ENCODE data around the gene DDX25. TPM values are rescaled to one million over a fixed set of nuclear protein-coding genes. Genes with fewer than 3 reads are reported as not detected.

Gene DDX25
- total and polyA plus RNA-seq, 2 of the 8 experiments (the other 6 are each of a cell fraction or from before 2014, with no cell fraction given): 17.6 to 17.9 TPM

DNA sequence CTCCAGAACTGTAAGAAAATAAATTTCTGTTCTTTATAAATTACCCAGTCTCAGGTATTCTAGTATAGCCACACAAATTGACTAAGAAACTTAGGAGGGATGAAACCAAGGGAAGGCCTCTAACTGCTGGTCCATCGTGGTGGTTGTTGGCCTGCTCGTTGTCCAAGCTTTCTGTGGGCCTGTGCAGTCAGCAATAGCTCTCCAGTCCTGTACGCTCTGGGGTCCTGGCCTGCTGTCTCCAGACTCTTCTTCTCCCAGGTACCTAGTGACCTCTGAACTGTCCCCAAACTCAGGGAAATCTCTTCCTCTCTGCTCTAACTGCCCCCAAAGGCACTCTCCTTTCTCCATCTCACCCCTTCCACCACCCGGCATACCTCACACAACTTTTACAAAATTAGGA lies 35.8 kb downstream of the DDX25 start:
- no peak overlapping the region for H3K4me2 ChIP-seq (ENCODE audit: insufficient read depth in 1 of 2, low read depth in 2 of 2, low read length in 2 of 2)
- H3K18ac ChIP-seq (ENCODE audit: extremely low read depth, low read length): no peak overlapping the region
- H3K36me3 ChIP-seq (ENCODE audit: control insufficient read depth in 2 of 4, insufficient read depth in 4 of 4, low read length in 3 of 4): no peaks in the 10 kb centered on the region
- ChIA-PET CTCF (ENCODE audit: partially characterized antibody) (interaction anchor here (0.6 to 8.2 kb wide), 16 partner anchors 9 to 450 kb away, joined by 3 to 76 read pairs (median 5); no protein-coding TSS in a partner anchor), POLR2A (ENCODE audit: partially characterized antibody) (no interaction called here)
- no peak overlapping the region for H3K4ac ChIP-seq (replicated peaks; ENCODE audit: insufficient read length, low read depth, low read length)
- no peak overlapping the region for H2BK5ac ChIP-seq (ENCODE audit: low read depth, low read length)
- no peak overlapping the region for H2AFZ ChIP-seq (ENCODE audit: low read length)
- no peak overlapping the region for H4K8ac ChIP-seq (ENCODE audit: extremely low read depth, insufficient read depth, low read length)
- no peaks in the 10 kb centered on the region for H3K9me3 ChIP-seq (ENCODE audit: insufficient read depth in 2 of 2, low read depth in 1 of 2, low read length in 1 of 2)
- no peak overlapping the region for H3K27ac ChIP-seq (ENCODE audit: low read depth, low read length)
- TF ChIP-seq HDAC6 (IDR thresholded peaks at IDR 0.05; ENCODE audit: low read depth, low read length) (no peak), POLR2A (IDR thresholded peaks at IDR 0.05; ENCODE audit: control extremely low read depth in 1 of 2, low read depth in 2 of 2, low read length in 2 of 2) (no peak), SIX5 (IDR thresholded peaks at IDR 0.05; ENCODE audit: low read depth, low read length) (no peak), KDM4A (IDR thresholded peaks at IDR 0.05; ENCODE audit: low read depth, low read length, severe bottlenecking) (no peak), EP300 (IDR thresholded peaks at IDR 0.05; ENCODE audit: borderline replicate concordance in 1 of 2, low read depth in 2 of 2, low read length in 2 of 2) (no peak), TAF7 (optimal IDR thresholded peaks at IDR 0.05; ENCODE audit: borderline replicate concordance, low read depth, low read length) (no peak), RXRA (IDR thresholded peaks at IDR 0.05; ENCODE audit: insufficient read depth, low read depth, low read length) (no peak), CHD2 (IDR thresholded peaks at IDR 0.05; ENCODE audit: low read length) (no peak)
- TF ChIP-seq, protein P1, sequence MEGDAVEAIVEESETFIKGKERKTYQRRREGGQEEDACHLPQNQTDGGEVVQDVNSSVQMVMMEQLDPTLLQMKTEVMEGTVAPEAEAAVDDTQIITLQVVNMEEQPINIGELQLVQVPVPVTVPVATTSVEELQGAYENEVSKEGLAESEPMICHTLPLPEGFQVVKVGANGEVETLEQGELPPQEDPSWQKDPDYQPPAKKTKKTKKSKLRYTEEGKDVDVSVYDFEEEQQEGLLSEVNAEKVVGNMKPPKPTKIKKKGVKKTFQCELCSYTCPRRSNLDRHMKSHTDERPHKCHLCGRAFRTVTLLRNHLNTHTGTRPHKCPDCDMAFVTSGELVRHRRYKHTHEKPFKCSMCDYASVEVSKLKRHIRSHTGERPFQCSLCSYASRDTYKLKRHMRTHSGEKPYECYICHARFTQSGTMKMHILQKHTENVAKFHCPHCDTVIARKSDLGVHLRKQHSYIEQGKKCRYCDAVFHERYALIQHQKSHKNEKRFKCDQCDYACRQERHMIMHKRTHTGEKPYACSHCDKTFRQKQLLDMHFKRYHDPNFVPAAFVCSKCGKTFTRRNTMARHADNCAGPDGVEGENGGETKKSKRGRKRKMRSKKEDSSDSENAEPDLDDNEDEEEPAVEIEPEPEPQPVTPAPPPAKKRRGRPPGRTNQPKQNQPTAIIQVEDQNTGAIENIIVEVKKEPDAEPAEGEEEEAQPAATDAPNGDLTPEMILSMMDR (IDR thresholded peaks at IDR 0.05; ENCODE audit: control extremely low read depth in 1 of 3, insufficient read depth in 1 of 3, low read depth in 1 of 3, low read length in 3 of 3): no peak
- H3K27me3 ChIP-seq (replicated peaks in 1 of 4; ENCODE audit: control insufficient read depth in 3 of 4, extremely low read depth in 1 of 4, insufficient read depth in 3 of 4, low read length in 3 of 4): no peaks in the 10 kb centered on the region
- 90% methylated on average over 4 of the region's 4 CpGs; no CpG with 5 or more reads in 1 of the 2 experiments for WGBS, 2 experiments (ENCODE audit: extremely low coverage in 1 of 2, insufficient coverage in 1 of 2, insufficient read length in 1 of 2, insufficient replicate concordance in 2 of 2, low coverage in 1 of 2, low lambda C conversion rate in 2 of 2, missing lambda C conversion rate in 1 of 2)
- H2BK12ac ChIP-seq (ENCODE audit: low read depth, low read length): no peak overlapping the region; the same call in 1 of the 2 replicates
- H4K5ac ChIP-seq (ENCODE audit: insufficient read length, low read depth, low read length): no peak overlapping the region
- no peak for DNase-seq (ENCODE audit: low read depth in 1 of 2, low spot score in 2 of 2)
- no peaks in the 10 kb centered on the region for H3K79me1 ChIP-seq (ENCODE audit: low read depth, low read length)
- no peak overlapping the region for H2BK120ac ChIP-seq (replicated peaks; ENCODE audit: low read depth, low read length)
- H3K56ac ChIP-seq (replicated peaks; ENCODE audit: insufficient read length, low read depth, low read length): no peak overlapping the region
- H3K23ac ChIP-seq (ENCODE audit: insufficient read length): no peak overlapping the region
- no peak overlapping the region for H2BK15ac ChIP-seq (ENCODE audit: low read length)
- H3K79me2 ChIP-seq (ENCODE audit: control insufficient read depth in 1 of 2, insufficient read depth in 2 of 2, low read length in 2 of 2): no peaks in the 10 kb centered on the region
- H3K4me3 ChIP-seq (ENCODE audit: extremely low read depth in 1 of 4, insufficient read depth in 2 of 4, low read depth in 3 of 4, low read length in 4 of 4): no peak overlapping the region
- H3K4me1 ChIP-seq (replicated peaks in 1 of 4; ENCODE audit: control insufficient read depth in 3 of 4, insufficient read depth in 4 of 4, low read length in 3 of 4): peaks cover 7 to 11% (median 9%) of the 10 kb centered on the region in 4 experiments
- no peak for FAIRE-seq
- no peak overlapping the region for H3K9ac ChIP-seq (replicated peaks in 1 of 4; ENCODE audit: extremely low read depth in 1 of 4, low read depth in 3 of 4, low read length in 3 of 4)
- no peaks in the 10 kb centered on the region for H4K20me1 ChIP-seq (replicated peaks in 1 of 2; ENCODE audit: control insufficient read depth in 1 of 2, insufficient read depth in 2 of 2, low read length in 2 of 2)
- no peak overlapping the region for H4K91ac ChIP-seq (replicated peaks; ENCODE audit: insufficient read length, low read length)
- no peaks in the 10 kb centered on the region for H3K23me2 ChIP-seq (ENCODE audit: low read depth, low read length)
- no peak overlapping the region for H2AK5ac ChIP-seq (ENCODE audit: low read depth, low read length)
- no peak overlapping the region for H3K14ac ChIP-seq (ENCODE audit: insufficient read length)
- H2BK20ac ChIP-seq (ENCODE audit: low read length): no peak overlapping the region
